Immature natural killer cell (primary cell): Measurements from ENCODE around the gene RAB7B. TPM values are rescaled to one million over a fixed set of nuclear protein-coding genes. Genes with fewer than 3 reads are reported as not detected.
"Not testable (repeated sequence)": the region's sequence is repeated elsewhere in the genome, so short reads cannot be mapped to it uniquely, and the experiment has no call there.

Experiments used
- DNase-seq, 3 donors: peaks; one replicate each; pipeline ENCODE4 v3.0.0; 2022; ENCODE audit warnings: mixed read lengths in 1 of 3
- H3K27ac Mint-ChIP-seq, 6 donors: one replicate each; pipeline ENCODE4 v1.8.0; 2020; ENCODE audit warnings: mixed read lengths in 6 of 6, mild to moderate bottlenecking in 5 of 6, inconsistent platforms in 4 of 6, moderate library complexity in 3 of 6
- H3K27me3 Mint-ChIP-seq, 3 donors: one replicate each; pipeline ENCODE4 v1.8.0; 2020 to 2021; ENCODE audit warnings: low read depth in 3 of 3, mild to moderate bottlenecking in 3 of 3, mixed read lengths in 3 of 3, moderate library complexity in 3 of 3, inconsistent platforms in 1 of 3
- H3K36me3 Mint-ChIP-seq, 3 donors: one replicate each; pipeline ENCODE4 v1.8.0; 2020; ENCODE audit warnings: mixed read lengths in 3 of 3, inconsistent platforms in 2 of 3, mild to moderate bottlenecking in 2 of 3
- H3K4me1 Mint-ChIP-seq, 2 donors: one replicate each; pipeline ENCODE4 v1.8.0; 2020; ENCODE audit warnings: inconsistent platforms in 2 of 2, mild to moderate bottlenecking in 2 of 2, mixed read lengths in 2 of 2, moderate library complexity in 1 of 2
- H3K4me3 Mint-ChIP-seq, 5 donors: one replicate each; pipeline ENCODE4 v1.8.0; 2020; ENCODE audit warnings: mild to moderate bottlenecking in 5 of 5, mixed read lengths in 5 of 5, inconsistent platforms in 3 of 5, moderate library complexity in 3 of 5
- H3K9me3 Mint-ChIP-seq, 6 donors: one replicate each; pipeline ENCODE4 v1.8.0; 2020; ENCODE audit warnings: mild to moderate bottlenecking in 6 of 6, mixed read lengths in 6 of 6, inconsistent platforms in 4 of 6, moderate library complexity in 3 of 6
- polyA plus RNA-seq, 3 donors: library from polyadenylated mRNA; unstranded; fragments of 300-500 nt; fragmentation: Illumina TruSeq; gene quantifications; one replicate each; pipeline ENCODE4 v1.2.3, GENCODE V29; 2021

RAB7B gene
- polyA plus RNA-seq, 3 donors from 2014 or later = 0.07 TPM; not detected in 2

- Mint-ChIP-seq H3K9me3 (no peaks in the 10 kb centered on the region), H3K4me1 (no peaks in the 10 kb centered on the region), H3K27ac (no peak overlapping the region), H3K36me3 (no peaks in the 10 kb centered on the region), H3K27me3 (peaks cover 0 to 3% (median 0%) of the 10 kb centered on the region in 3 donors), H3K4me3 (no peak overlapping the region)
- no peak for DNase-seq
Measured at GRCh38 chr1:205998457-205999241, 4.5 kb downstream of the RAB7B start.

- not testable (repeated sequence) for H3K4me3 Mint-ChIP-seq, H3K27ac Mint-ChIP-seq, H3K27me3 Mint-ChIP-seq, H3K9me3 Mint-ChIP-seq, DNase-seq, H3K4me1 Mint-ChIP-seq, H3K36me3 Mint-ChIP-seq
Measured at GRCh38 chr1:205996641-205997040, 6.6 kb downstream of the RAB7B start.

- Mint-ChIP-seq H3K4me1 (no peaks in the 10 kb centered on the region), H3K27me3 (peaks cover 0 to 10% (median 3%) of the 10 kb centered on the region in 3 donors), H3K36me3 (no peaks in the 10 kb centered on the region), H3K4me3 (no peak overlapping the region), H3K9me3 (no peaks in the 10 kb centered on the region), H3K27ac (no peak overlapping the region)
- DNase-seq = no peak
Measured at GRCh38 chr1:205994346-205994745, 8.8 kb downstream of the RAB7B start.

- Mint-ChIP-seq H3K27ac (no peak overlapping the region), H3K4me3 (no peak overlapping the region), H3K27me3 (peaks cover 0 to 10% (median 3%) of the 10 kb centered on the region in 3 donors), H3K9me3 (no peaks in the 10 kb centered on the region), H3K36me3 (no peaks in the 10 kb centered on the region), H3K4me1 (no peaks in the 10 kb centered on the region)
- DNase-seq = no peak
Measured at GRCh38 chr1:205993068-205993467, 10.1 kb downstream of the RAB7B start.

GRCh38 chr1:205992218-205992882, 10.8 kb downstream of the RAB7B start:
- Mint-ChIP-seq H3K4me1 (no peaks in the 10 kb centered on the region), H3K9me3 (no peaks in the 10 kb centered on the region), H3K4me3 (no peak overlapping the region), H3K27ac (no peak overlapping the region), H3K27me3 (peaks cover 0 to 10% (median 2%) of the 10 kb centered on the region in 3 donors), H3K36me3 (no peaks in the 10 kb centered on the region)
- DNase-seq = no peak

GRCh38 chr1:205991237-205991636, 12.0 kb downstream of the RAB7B start:
- H3K27ac Mint-ChIP-seq = no peak overlapping the region
- no peaks in the 10 kb centered on the region for H3K9me3 Mint-ChIP-seq
- DNase-seq = no peak
- no peaks in the 10 kb centered on the region for H3K36me3 Mint-ChIP-seq
- peaks cover 0 to 10% (median 0%) of the 10 kb centered on the region in 3 donors for H3K27me3 Mint-ChIP-seq
- H3K4me1 Mint-ChIP-seq = no peaks in the 10 kb centered on the region
- H3K4me3 Mint-ChIP-seq = no peak overlapping the region

GRCh38 chr1:205990226-205990625, 13.0 kb downstream of the RAB7B start:
- Mint-ChIP-seq H3K36me3 (no peaks in the 10 kb centered on the region), H3K4me1 (no peaks in the 10 kb centered on the region)
- DNase-seq = no peak

GRCh38 chr1:205989786-205990185, 13.4 kb downstream of the RAB7B start:
- no peak overlapping the region for H3K4me3 Mint-ChIP-seq
- no peak for DNase-seq
- no peaks in the 10 kb centered on the region for H3K4me1 Mint-ChIP-seq
- no peaks in the 10 kb centered on the region for H3K9me3 Mint-ChIP-seq
- no peak overlapping the region for H3K27ac Mint-ChIP-seq
- H3K36me3 Mint-ChIP-seq = no peaks in the 10 kb centered on the region
- peaks cover 0 to 10% (median 0%) of the 10 kb centered on the region in 3 donors for H3K27me3 Mint-ChIP-seq

More at GRCh38 chr1:205990226-205990625, 13.0 kb downstream of the RAB7B start:
- Mint-ChIP-seq H3K9me3 (no peaks in the 10 kb centered on the region), H3K27ac (no peak overlapping the region), H3K27me3 (peaks cover 0 to 10% (median 0%) of the 10 kb centered on the region in 3 donors), H3K4me3 (no peak overlapping the region)

GRCh38 chr1:205988585-205988995, 14.6 kb downstream of the RAB7B start:
- H3K4me1 Mint-ChIP-seq = no peaks in the 10 kb centered on the region
- no peak overlapping the region for H3K4me3 Mint-ChIP-seq
- H3K27me3 Mint-ChIP-seq = peaks cover 0 to 12% (median 0%) of the 10 kb centered on the region in 3 donors
- no peaks in the 10 kb centered on the region for H3K36me3 Mint-ChIP-seq
- no peaks in the 10 kb centered on the region for H3K9me3 Mint-ChIP-seq
- no peak for DNase-seq
- no peak overlapping the region for H3K27ac Mint-ChIP-seq

GRCh38 chr1:205986861-205987260, 16.3 kb downstream of the RAB7B start:
- no peak for DNase-seq
- no peak overlapping the region for H3K27ac Mint-ChIP-seq
- peaks cover 0 to 5% (median 0%) of the 10 kb centered on the region in 3 donors for H3K27me3 Mint-ChIP-seq
- H3K4me3 Mint-ChIP-seq = no peak overlapping the region
- no peaks in the 10 kb centered on the region for H3K36me3 Mint-ChIP-seq
- no peaks in the 10 kb centered on the region for H3K4me1 Mint-ChIP-seq
- H3K9me3 Mint-ChIP-seq = no peaks in the 10 kb centered on the region

- no peak for DNase-seq
- no peak overlapping the region for H3K4me3 Mint-ChIP-seq
- peaks cover 0 to 4% (median 0%) of the 10 kb centered on the region in 3 donors for H3K27me3 Mint-ChIP-seq
- H3K27ac Mint-ChIP-seq = no peak overlapping the region
- H3K4me1 Mint-ChIP-seq = no peaks in the 10 kb centered on the region
- H3K36me3 Mint-ChIP-seq = no peaks in the 10 kb centered on the region
- H3K9me3 Mint-ChIP-seq = no peaks in the 10 kb centered on the region
Measured at GRCh38 chr1:205986292-205986691, 16.9 kb downstream of the RAB7B start.

GRCh38 chr1:205985330-205986005, 17.7 kb downstream of the RAB7B start:
- Mint-ChIP-seq H3K27me3 (peaks cover 0 to 4% (median 0%) of the 10 kb centered on the region in 3 donors), H3K4me1 (no peaks in the 10 kb centered on the region), H3K36me3 (no peaks in the 10 kb centered on the region), H3K27ac (no peak overlapping the region), H3K9me3 (no peaks in the 10 kb centered on the region), H3K4me3 (no peak overlapping the region)
- DNase-seq = no peak

GRCh38 chr1:205983925-205984725, 19.1 kb downstream of the RAB7B start:
- Mint-ChIP-seq H3K9me3 (no peaks in the 10 kb centered on the region), H3K27ac (no peak overlapping the region), H3K36me3 (no peaks in the 10 kb centered on the region), H3K27me3 (peaks cover 0 to 2% (median 1%) of the 10 kb centered on the region in 3 donors), H3K4me3 (no peak overlapping the region), H3K4me1 (no peaks in the 10 kb centered on the region)
- no peak for DNase-seq
